Measurements from ENCODE around the gene PTPRD. TPM values are rescaled to one million over a fixed set of nuclear protein-coding genes. Genes with fewer than 3 reads are reported as not detected.
A peak's percentile ranks its signal among the peaks of the same experiment; 100 is the strongest.

PTPRD gene
- total RNA-seq, 1 experiment from 2014 or later = 32.5 TPM

- TF ChIP-seq CTCF (conservative IDR thresholded peaks at IDR 0.05) = no peak
- H2AK5ac ChIP-seq (ENCODE audit: insufficient read length, low read length) = no peak overlapping the region
- no peak for DNase-seq
- no peaks in the 10 kb centered on the region for H4K20me1 ChIP-seq (ENCODE audit: control insufficient read depth, insufficient read depth, insufficient read length)
- no CpG with 5 or more reads among the region's 4 CpGs for WGBS (ENCODE audit: extremely low coverage, insufficient read length, low lambda C conversion rate)
- no peak overlapping the region for H3K4ac ChIP-seq (ENCODE audit: low read depth, low read length)
- no peak overlapping the region for H4K91ac ChIP-seq (ENCODE audit: insufficient read length, low read depth, low read length)
- no peaks in the 10 kb centered on the region for H3K79me1 ChIP-seq (ENCODE audit: insufficient read depth, low read depth, low read length, poor library complexity, severe bottlenecking)
- no peak overlapping the region for H3K27ac ChIP-seq (ENCODE audit: insufficient read length, low read depth, low read length)
- H3T11ph ChIP-seq (ENCODE audit: low read length) = no peak overlapping the region
- H3K36me3 Mint-ChIP-seq (ENCODE audit: insufficient read depth in 1 of 3, low read depth in 3 of 3) = no peaks in the 10 kb centered on the region
- H2AFZ ChIP-seq (ENCODE audit: low read length) = no peak overlapping the region
- no peak overlapping the region for H2BK20ac ChIP-seq (ENCODE audit: low read depth, low read length, poor library complexity, severe bottlenecking)
- H3K27me3 Mint-ChIP-seq (ENCODE audit: low read depth) = no peaks in the 10 kb centered on the region
- H3K9me3 Mint-ChIP-seq = no peaks in the 10 kb centered on the region
- no peak overlapping the region for H3K4me3 Mint-ChIP-seq
- H3K27ac Mint-ChIP-seq = peak overlapping the region in 1 of 3 experiments; percentile 48; a peak in 2 of 7 replicates
- H3K9ac ChIP-seq (ENCODE audit: extremely low read depth, insufficient read length, low read length) = no peak overlapping the region
- H2BK120ac ChIP-seq (ENCODE audit: low read depth, low read length, poor library complexity, severe bottlenecking) = no peak overlapping the region
- no peak overlapping the region for H3K23ac ChIP-seq (ENCODE audit: insufficient read length, low read depth, low read length)
- no peak overlapping the region for H3K4me2 ChIP-seq (ENCODE audit: insufficient read depth, insufficient read length, low read length)
- peaks cover 0 to 2% of the 10 kb centered on the region in 2 experiments; a peak in 2 of 4 replicates for H3K4me1 Mint-ChIP-seq
- H2BK15ac ChIP-seq (ENCODE audit: low read depth, low read length) = no peak overlapping the region
- H3K27me3 ChIP-seq (ENCODE audit: insufficient read depth, low read length) = no peaks in the 10 kb centered on the region
- no peak overlapping the region for H2BK12ac ChIP-seq (ENCODE audit: insufficient read length, low read depth, low read length)
- H3K4me1 ChIP-seq (ENCODE audit: insufficient read depth, low read length) = peaks cover 3% of the 10 kb centered on the region; the same call in 1 of the 2 replicates
- no peak overlapping the region for H3K14ac ChIP-seq (ENCODE audit: insufficient read depth, low read length)
- no peak overlapping the region for H3K18ac ChIP-seq (ENCODE audit: insufficient read length, low read depth, low read length)
- no peaks in the 10 kb centered on the region for H3K79me2 ChIP-seq (ENCODE audit: insufficient read depth, low read length)
- H3K9me3 ChIP-seq (ENCODE audit: control insufficient read depth, low read depth, low read length) = no peaks in the 10 kb centered on the region
- no peak overlapping the region for H3K56ac ChIP-seq (ENCODE audit: insufficient read length, low read depth, low read length)
- H2BK5ac ChIP-seq (ENCODE audit: insufficient read length, low read length) = no peak overlapping the region
- H4K5ac ChIP-seq (ENCODE audit: insufficient read length, low read depth, low read length) = no peak overlapping the region
- H4K8ac ChIP-seq (replicated peaks; ENCODE audit: insufficient read length, low read depth, low read length) = no peak overlapping the region
- no peaks in the 10 kb centered on the region for H3K23me2 ChIP-seq (ENCODE audit: insufficient read length, low read depth, low read length, poor library complexity, severe bottlenecking)
These were observed 2011.7 kb downstream of the PTPRD start for GRCh38 chr9:8600914-8601680.

Data from H9 (cell line).